GM12874 (cell line): Measurements from ENCODE around the gene ZNF592.

Source experiments
- CTCF ChIP-seq: IDR thresholded peaks from 2 replicates; pipeline ENCODE4 v1.5.1; 2011; ENCODE audit warnings: low read depth, mild to moderate bottlenecking, control low read depth, low read length, moderate library complexity; ENCODE audit not compliant: insufficient read depth

ZNF592 gene

DNA sequence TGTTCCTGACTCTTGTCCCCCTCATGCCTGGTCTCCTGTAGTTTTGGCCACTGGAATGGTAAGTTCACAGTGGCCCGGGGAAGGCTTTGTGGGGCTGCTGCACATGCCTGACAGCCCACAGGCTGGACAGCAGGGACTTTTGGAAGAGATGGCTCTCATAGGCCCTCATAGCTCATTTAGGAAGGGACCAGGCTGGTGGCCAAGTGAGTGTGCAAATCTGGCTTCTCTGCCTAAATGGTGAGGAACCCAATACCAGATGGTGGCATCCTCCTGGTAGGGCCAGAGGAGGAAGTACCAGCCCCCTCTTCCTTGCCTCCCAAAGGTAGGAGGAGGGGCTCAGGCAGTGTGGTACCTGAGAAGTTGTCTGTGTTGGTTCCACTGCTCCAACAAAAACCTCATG, 94.4 kb downstream of the ZNF592 start:
- no peak for TF ChIP-seq CTCF

- TF ChIP-seq CTCF: no peak
Measured at GRCh38 chr15:84844964-84845363, 96.6 kb downstream of the ZNF592 start.

GRCh38 chr15:84845631-84846030, 97.2 kb downstream of the ZNF592 start:
- TF ChIP-seq CTCF: peak; percentile 60

- no peak for TF ChIP-seq CTCF
Measured at GRCh38 chr15:84846269-84846668, 97.9 kb downstream of the ZNF592 start.

DNA sequence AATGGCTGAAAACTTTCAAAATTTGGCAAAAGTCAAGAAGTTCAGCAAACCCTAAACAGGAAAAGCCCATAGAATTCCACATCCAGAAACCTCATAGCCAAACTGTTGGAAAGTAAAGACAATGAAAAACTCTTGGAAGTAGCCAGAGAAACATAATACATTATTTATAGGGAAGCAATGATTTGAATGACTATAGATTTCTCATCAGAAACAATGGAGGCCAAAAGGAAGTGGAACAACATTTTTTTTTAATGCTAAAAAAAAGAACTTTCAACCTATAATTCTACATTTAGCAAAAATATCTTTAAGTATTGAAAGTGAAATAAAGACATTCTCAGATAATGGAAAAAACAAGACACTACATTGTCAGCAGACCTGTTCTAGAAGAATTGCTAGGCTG, 99.0 kb downstream of the ZNF592 start:
- no peak for TF ChIP-seq CTCF

DNA sequence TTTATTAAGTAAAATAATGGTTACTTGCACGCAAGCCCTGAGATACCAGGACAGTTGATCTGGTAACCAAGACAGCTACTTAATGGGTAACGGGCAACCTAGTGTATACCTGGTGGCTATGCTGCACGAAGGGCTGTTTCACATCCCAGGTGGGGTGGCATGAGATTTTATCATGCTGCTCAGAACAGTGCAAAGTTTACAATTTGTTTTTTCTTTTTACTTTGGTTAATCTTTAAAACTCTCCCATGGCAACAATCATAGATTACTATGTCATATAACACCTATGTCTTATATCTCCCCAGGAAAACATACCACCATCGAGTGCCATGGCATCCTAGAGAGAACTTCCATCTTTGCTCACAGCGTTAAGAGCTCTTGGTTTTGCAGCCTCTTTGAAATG, 103.8 kb downstream of the ZNF592 start:
- no peak for TF ChIP-seq CTCF

DNA sequence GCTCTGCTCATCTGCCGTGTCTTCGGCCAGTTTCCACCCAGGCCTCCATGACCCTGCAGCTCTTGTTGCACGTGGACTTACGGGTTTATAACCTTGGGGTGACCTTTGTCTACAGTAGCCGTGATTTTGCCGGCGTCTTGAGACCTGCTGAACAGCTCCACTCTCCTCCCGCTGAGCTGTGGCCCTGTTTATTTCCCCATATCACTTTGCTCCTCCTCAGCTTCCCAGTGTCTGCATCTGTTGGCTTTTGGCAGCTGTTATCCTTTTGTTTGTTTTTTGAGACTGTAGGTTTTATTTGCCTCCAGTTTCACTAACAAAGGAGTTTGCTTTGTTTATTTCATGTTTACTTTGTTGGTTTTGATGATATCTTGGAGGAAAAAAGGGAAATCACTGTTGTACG, 106.7 kb downstream of the ZNF592 start:
- no peak for TF ChIP-seq CTCF

DNA sequence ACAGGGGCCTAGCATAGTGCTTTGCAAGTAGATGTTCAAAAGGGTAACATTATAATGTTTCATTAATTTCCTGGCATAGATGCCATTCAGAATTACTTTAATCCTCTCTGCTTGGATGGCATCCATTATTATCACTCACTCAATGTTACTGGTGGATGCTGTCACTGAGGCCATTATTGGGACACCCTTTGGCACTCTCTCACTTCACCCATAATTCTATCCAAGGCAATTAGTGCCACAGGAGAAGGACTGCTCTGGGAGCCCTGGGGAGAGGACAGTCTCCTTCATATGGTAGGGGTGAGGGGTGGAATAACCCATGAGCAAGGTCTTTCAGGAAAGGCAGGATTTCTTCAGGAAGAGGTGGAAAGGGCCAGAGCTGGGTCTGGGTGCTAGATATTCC, 107.4 kb downstream of the ZNF592 start:
- TF ChIP-seq CTCF: no peak
